Measurements from ENCODE around the gene ZNF525.
"Not testable (repeated sequence)": the region's sequence is repeated elsewhere in the genome, so short reads cannot be mapped to it uniquely, and the experiment has no call there.

ZNF525 gene

GRCh38 chr19:53394974-53395839, 29.7 kb downstream of the ZNF525 start, which contains the start of gene ZNF765:
ZNF765 (plus strand) TSS chr19:53395149; CDS start chr19:53398016, 2,867 bp downstream.
- in situ Hi-C loops (cut with HindIII; ENCODE audit: low sequenced_read_pairs): no loop called here

GRCh38 chr19:53395840-53396524, 30.5 kb downstream of the ZNF525 start:
- in situ Hi-C loops (cut with HindIII; ENCODE audit: low sequenced_read_pairs): not testable (repeated sequence)

GRCh38 chr19:53396525-53396868, 31.0 kb downstream of the ZNF525 start:
- in situ Hi-C loops (cut with HindIII; ENCODE audit: low sequenced_read_pairs): no loop called here

GRCh38 chr19:53397918-53398317, 32.4 kb downstream of the ZNF525 start:
- in situ Hi-C loops (cut with HindIII; ENCODE audit: low sequenced_read_pairs): not testable (repeated sequence)

- in situ Hi-C loops (cut with HindIII; ENCODE audit: low sequenced_read_pairs): no loop called here
Measured at GRCh38 chr19:53409505-53410204, 44.1 kb downstream of the ZNF525 start.

- in situ Hi-C loops (cut with HindIII; ENCODE audit: low sequenced_read_pairs): not testable (repeated sequence)
Measured at GRCh38 chr19:53420520-53421315, 55.2 kb downstream of the ZNF525 start.

- in situ Hi-C loops (cut with HindIII; ENCODE audit: low sequenced_read_pairs): no loop called here
Measured at GRCh38 chr19:53422551-53422950, 57.0 kb downstream of the ZNF525 start.

- in situ Hi-C loops (cut with HindIII; ENCODE audit: low sequenced_read_pairs): not testable (repeated sequence)
Measured at GRCh38 chr19:53423074-53423473, 57.6 kb downstream of the ZNF525 start.

- in situ Hi-C loops (cut with HindIII; ENCODE audit: low sequenced_read_pairs): not testable (repeated sequence)
Measured at GRCh38 chr19:53423680-53424079, 58.2 kb downstream of the ZNF525 start.

GRCh38 chr19:53424968-53425597, 59.6 kb downstream of the ZNF525 start:
- in situ Hi-C loops (cut with HindIII; ENCODE audit: low sequenced_read_pairs): no loop called here

GRCh38 chr19:53431399-53432087, 66.0 kb downstream of the ZNF525 start, which contains the start of gene ZNF761:
ZNF761 (plus strand) TSS chr19:53431984; CDS start chr19:53447269, 15,285 bp downstream.
- in situ Hi-C loops (cut with HindIII; ENCODE audit: low sequenced_read_pairs): no loop called here

GRCh38 chr19:53432088-53432661, 66.7 kb downstream of the ZNF525 start:
- in situ Hi-C loops (cut with HindIII; ENCODE audit: low sequenced_read_pairs): no loop called here

All from DLD1 (cell line).